HG03196 (cell line): ENCODE data around the gene GPR153.

ENCODE experiments used
- ATAC-seq: cut with Tn5 transposase; IDR thresholded peaks from one replicate; pipeline ENCODE4 v1.9.1; 2021; ENCODE audit not compliant: unreplicated experiment

GPR153 gene

DNA sequence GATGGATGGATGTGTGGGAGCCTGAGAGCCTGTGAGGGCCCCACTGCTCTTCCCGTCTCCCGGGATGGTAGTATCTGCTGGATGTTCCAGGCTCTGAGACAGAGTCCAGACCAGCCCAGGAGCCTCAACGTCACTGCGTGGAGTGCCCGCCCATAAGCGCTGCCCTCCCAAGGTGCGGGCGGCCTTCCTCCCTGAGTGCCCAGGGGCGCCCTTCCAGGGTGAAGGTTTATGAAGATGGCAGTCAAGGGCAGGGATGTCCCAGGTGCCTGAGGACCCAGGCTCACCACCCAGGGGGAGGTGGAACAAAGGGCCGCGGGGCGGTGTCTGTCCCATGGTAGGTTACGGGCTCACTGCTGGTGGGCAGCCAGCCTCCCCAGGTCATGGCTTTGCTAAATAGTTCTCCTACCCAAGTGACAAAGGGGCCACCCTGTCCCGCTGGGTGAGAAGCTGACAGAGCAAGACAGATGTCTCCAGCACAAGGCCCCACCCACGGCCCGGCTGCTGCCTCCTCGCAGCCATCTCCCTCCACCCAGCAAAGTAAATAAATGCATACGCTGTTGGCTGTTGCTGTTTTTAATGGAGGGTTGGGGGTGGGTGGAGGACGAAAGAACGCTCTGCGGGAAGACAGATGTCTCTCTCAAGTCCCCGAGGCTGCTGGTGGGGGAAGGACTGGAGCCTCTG is 9.0 kb upstream of the GPR153 start:
- ATAC-seq, result no peak

DNA sequence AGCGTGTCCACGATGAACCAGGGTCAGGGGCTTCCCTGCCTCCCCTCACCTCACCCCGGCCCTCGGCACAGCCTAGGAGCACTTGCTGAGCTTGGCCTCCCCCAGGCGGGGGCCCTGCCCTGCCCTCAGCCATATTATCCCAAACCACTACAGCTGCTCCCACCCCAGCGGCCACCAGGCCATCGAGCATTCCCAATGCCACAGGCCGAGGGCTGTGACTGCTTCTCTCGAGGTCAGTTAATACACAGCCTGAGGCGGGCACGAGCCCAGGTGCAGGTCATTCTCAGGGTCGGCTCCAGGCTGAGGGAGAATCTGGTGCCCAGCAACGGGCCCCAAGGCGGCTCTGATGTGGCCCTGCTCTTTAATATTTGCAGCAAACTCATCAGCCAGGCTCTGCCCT is 8.4 kb upstream of the GPR153 start:
- ATAC-seq, result no peak

DNA sequence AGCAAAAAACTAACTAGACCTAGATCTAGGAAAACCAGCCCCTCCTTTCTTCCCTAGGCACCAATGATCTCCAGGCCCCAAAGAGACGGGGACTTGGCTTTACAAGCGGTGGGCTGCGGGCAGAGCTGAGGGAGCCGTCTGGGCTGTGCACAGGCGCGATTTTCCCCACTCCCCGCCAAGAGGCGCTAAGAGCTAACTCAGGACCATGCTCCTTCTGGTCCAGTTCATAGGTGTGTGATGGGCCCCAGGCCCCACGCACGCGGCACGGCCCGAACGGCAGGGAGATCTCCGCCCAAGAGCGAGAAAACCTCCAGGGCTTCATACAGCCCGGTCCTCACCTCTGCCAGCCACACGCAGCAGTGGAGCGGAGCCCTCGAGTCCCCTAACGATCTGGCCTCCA is 7.5 kb upstream of the GPR153 start:
- no peak for ATAC-seq

DNA sequence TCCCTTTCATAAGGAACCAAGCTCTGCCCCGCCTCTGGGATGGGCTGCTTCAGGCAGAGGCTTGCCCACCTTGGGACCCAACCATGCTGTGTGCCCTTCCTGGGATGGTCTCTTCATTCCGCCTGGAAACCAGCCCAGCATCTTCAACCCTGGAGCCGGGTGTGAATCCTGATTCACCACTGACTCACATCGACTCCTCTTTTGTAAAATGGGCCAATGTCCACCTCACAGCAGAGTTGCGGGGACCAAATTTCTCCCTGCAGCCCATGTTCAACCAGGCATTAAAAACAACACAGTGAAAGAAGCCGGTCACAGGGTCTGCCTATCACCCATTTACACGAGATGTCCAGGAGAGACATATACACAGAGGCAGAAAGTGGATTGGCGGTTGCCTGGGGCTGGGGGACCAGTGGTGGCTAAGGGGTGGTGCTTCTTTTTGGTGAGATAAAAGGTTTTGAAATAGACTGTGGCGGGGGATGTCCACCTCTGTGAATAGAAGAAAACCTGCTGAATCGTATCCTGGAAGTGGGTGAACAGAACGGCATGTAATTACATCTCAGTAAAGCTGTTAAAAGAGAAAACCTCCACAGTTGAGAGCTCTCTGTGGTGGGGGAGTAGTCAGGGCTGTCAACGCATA is 6.9 kb upstream of the GPR153 start:
- no peak for ATAC-seq

DNA sequence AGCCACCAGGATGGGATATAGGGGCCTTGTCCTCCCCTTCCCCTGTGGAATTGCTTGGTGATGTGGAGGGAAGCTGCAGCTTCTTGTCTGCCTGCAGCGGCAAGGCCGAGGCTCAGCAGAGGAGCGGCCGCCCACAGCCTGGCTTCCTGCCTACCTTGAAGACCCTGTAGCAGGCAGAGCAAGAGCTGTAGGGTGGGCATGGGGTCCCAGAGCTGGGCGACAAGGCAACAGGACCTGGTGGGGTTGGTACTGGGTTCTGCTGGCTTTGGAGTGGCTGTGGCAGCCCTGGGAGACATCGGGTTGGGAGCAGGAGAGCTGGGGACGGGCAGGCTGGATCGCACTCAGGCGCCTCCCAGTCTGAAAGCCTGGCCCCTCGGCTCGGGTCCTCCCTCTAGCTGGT is 5.7 kb upstream of the GPR153 start:
- ATAC-seq, result no peak

DNA sequence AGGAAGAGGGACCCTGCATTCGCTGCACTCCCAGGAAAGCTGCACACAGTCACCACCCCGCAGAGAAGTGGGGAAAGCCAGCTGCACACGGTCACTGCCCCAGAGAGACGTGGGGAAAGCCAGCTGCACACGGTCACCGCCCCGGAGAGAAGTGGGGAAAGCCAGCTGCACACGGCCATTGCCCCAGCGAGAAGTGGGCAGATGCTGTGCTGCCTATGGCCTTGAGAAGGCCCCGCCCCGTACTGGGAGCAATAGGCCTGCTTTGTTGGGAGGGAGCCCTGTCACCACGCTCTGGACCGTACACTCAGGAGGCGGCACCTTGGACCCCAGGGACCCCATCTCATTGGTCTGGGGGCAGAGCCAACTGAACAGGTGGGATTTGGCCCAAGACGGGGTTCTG is 4.3 kb upstream of the GPR153 start:
- no peak for ATAC-seq

DNA sequence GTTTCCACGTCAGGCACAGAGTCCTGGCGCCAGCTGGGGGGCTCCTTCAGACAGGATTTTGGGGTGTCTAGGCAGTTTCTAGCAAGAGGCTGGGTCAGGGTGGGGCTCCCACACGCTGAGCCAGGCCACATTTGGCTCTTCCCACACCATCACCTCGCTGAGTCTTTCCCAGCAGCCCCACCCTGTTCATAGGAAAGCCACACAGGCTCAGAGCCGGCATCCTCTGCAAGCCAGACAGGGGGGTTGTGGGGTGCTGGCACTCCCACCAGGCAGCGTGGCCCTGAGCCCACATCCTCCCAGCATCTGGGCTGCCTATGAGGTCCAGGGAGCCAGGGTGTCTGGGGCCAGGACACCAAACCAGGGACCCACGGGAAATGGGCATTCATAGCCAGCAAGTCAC is 2.8 kb upstream of the GPR153 start:
- ATAC-seq, result no peak

DNA sequence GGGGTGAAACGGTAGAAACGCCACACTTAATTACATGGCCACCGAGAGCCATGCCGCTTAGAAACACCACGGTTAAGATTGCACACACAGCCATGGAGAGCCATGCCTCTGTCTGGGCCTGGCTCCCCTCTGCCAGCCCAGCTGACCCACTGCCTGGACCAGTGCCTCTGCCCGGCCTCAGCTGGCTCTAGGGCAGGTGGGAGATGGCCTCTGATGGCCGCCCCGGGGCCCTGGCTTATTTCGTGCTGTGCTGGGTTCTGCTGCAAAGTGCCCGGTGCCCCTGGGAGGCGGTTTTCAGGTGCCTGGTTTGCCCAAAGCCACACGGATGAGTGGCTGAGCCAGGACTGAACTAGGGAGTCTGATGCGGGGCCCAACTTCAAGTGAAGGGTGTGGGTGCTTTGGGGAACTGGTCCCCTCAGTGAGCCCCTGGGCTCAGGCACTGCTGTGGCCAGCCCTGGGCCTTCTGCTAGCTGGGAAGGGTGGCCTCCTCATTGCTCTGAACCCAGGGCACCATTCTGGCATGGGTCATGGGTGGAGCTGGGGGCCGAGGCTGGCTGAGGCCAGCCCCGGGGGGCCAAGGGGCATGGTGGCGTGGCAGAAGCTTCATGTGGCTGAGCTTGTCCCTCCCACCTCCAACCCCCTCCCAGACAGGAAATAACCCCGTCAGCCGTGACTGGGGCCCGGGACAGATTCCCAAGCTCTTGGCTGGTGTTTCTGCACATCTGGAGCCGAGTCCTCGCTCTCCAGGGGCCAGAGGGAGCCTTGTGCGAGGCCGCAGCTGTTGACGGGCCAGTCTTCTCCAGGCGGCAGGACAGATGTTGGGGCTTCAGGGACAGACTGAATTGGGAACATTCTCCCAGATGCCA is 1.9 kb upstream of the GPR153 start:
- ATAC-seq, result no peak

DNA sequence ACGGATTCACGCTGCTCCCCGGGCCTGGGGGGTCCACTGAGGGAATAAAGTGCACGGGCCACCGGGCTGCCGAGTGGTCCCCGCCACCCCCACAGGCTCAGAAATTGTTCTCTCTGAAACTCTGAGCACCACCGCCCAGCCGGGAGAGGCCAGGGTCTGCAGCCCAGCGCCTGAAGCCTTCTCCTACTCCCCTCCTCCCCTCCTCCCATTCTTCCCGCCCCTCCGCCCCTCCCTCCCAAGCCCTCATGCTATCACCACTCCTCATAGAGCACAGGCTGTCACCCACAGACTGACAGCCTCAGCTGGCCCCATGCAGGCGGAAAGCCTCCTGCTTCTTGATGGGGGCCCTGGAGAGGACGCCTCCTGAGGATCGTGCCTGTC is 707 bp upstream of the GPR153 start:
- no peak for ATAC-seq

DNA sequence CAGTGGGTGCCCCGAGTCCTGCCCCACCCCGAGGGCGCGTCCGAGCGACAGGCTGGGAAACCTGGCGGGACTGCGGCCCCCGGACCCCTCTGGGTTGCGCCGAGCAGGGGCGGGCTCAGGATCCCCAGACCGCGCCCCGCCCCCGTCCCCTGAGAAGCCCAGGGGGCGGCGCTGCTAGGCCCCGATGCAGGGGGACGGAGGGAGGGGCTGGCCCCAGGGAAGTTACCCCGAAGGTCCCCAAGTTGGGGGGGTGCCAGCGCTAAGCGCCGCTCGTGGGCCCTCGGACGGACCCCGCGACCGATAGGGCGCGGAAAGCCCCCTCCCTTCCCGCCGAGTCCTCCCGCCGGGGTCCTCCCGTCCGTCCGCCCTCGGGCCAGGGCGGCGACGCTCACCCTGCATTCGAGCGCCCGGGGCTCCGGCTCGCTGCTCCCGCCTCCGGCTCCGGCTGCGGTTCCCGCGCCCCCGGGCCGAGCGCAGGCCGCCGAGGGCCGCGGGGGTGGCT is 414 bp downstream of the GPR153 start:
- no peak for ATAC-seq

DNA sequence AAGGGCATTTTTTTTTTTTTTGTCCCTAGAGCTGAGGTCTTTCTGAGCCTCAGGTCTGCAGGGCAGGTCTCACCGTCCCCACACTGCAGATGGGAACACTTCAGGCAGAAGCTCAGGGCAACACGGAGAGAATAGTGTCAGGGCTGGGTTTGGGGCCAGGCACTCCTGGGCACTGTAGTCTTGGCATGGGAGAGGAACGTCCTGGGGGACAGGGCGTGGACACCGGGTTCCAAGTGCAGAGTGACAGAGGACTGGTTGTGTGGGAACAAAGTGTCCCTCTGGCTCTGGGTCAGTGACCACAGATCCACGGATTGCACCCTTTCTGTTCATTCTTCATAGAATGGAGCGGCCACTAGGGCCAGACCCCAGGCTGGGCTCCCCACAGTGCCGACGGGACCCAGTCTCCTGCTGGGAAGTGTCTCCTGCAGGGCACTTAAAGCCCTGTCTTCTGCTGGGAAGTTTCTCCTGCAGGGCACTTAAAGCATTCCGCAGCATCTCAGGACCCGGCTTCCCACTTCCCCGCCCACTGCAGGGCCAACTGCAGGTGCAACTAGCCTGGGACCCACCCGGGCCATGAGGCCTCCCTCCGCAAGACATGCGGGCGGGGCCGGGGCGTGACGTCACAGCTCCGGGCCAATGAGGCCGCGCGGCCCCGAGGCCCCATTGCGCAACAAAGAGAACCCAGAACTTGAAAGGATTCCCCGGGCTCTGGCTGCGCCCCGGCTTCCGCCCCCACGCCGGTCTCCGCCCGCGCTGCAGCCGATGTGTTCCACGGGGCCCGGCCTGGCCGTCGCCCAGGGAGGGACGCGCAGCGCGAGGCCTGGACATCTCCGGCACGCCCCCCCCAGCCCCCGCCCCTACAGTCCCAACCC is 1.2 kb downstream of the GPR153 start:
- no peak for ATAC-seq

DNA sequence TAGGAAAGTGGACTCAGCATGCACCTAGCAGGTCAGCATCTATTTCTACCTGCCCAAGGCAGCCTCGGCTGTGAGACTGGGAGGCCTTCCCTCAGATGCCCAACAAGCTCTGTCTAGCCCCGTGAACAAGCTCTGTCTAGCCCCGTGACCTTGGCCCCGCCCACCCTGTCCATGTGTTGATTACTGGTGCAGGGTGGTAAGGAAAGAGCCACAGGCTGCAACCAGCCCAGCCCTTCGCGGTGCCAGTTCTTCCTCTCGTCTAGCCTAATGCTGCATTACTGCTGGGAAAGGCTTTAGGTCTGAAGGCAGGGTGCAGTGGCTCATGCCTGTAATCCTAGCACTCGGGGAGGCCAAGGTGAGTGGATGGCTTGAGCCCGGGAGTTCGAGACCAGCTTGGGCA is 2.2 kb downstream of the GPR153 start:
- ATAC-seq, result no peak

DNA sequence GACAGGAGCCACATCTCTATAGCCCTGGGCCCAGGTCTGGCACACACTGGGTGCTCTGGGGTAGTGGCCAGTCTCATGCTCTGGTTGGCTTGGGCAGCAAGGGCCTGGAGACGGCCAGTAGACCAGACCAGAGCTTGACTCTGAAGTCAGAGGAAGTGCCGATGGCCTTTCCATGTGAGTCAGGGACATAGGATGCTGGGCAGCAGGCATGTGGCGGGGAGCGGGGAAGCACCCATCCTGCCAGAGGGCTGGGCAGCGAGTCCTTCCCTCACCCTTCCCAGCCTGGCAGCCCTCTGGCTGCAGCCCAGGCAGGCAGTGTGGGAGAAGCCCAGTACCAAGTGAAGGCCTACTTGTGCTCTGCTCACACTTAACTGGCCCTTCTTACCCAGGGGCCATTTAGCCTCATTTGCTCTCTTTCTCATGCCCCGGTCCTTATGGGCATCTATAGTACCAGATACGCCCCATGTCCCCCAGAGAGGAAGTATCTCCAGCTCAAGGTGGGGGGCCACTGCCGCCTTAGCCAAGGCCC is 3.3 kb downstream of the GPR153 start:
- ATAC-seq, result no peak

DNA sequence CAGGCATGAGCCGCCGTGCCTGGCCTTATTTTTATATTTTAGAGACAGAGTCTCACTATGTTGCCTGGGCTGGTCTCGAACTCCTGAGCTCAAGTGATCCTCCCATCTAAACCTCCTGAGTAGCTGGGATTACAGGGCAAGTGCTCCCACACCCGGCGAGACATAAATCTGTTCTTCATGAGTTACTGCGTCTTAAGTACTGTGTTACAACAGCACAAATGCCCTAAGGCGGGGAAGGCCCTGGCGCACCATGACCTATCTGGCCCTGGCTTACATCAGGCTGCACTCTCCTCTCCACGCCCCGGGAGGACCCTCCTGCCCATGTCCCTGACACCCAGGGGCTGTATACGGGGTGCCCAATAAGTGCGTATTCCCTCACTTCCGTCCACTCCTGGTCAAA is 4.3 kb downstream of the GPR153 start:
- no peak for ATAC-seq

DNA sequence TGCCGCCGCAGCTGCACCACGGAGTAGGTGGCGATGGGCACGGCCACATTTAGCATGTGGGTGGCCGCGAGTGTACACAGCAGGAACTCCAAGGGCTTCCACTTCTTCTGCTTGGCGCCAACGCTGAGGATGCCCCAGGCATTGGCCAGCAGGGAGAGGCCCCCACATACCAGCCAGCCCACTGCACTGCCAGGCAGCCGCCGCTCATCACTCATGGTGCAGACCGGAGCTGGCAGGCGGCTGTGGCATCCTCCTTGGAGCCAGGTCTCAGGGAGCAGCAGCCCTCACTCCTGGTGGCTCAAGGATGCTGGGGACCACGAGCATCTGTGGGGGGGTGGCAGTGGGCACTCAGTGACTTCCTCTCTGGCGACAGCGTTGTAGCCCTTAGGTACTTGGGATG is 6.2 kb downstream of the GPR153 start:
- no peak for ATAC-seq

DNA sequence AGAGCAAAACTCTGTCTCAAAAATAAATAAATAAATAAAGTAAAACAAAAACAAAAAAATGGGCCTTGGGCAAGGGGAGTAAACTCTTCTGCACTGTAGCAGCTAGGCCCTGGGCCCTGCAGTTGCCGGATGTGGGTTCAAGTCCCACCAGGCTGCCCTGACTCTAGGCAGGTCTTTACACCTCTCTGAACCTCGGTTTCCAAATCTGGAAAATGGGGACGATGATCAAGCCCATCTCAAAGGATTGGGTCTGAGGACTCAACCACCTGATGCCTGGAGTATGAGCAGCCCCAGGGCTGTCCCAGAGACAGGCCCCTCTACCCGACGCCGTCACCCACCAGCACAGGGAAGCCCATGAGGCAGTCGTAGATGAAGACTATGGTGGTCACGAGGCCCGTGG is 7.5 kb downstream of the GPR153 start:
- no peak for ATAC-seq

DNA sequence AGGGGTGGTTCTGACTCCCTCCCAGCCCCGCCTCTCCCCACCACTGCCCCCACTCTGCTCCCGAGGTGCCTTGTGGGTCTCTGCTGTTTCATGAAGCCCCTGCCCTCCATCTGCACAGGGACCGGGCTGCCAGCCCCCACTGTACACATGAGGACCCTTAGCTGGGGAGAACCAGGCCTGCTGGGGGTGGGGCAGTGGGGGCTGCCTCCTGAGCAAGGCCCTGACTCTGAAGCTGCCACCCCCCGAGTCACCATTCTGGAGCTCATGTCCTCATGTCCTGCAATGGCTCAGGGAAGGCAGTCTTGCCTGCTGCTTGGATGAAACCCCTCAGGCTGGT is 8.6 kb downstream of the GPR153 start:
- no peak for ATAC-seq

DNA sequence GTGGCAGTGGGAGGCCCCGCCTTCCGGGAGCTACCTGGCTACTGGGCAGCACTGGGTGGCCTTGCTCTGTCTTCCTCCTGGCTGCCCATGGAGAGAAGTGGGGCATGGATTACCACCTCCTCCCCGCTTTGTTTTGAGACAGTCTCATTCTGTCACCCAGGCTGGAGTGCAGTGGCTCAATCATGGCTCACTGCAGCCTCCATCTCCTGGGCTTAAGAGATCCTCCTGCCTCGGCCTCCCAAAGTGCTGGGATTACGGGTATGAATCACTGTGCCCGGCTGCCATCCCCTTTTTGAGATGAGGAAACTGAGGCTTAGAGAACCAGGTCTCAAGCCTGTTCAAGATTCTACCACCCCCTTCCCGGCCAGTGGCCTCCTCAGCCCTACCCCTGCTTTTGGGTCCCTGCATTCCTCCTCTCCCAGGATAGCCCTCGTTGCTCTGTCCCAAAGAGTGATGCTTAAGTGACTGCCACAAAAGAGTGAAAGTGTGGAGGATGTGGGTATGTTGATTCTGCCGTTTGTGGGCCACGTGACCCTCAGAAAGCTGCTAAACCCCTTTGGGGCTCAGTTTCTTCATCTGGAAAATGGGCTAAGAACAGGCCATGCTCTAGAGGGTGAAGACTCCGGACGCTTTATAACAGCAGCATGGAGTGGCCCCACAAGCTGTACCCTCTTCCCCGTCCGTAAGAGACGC is 9.1 kb downstream of the GPR153 start:
- ATAC-seq, result no peak

DNA sequence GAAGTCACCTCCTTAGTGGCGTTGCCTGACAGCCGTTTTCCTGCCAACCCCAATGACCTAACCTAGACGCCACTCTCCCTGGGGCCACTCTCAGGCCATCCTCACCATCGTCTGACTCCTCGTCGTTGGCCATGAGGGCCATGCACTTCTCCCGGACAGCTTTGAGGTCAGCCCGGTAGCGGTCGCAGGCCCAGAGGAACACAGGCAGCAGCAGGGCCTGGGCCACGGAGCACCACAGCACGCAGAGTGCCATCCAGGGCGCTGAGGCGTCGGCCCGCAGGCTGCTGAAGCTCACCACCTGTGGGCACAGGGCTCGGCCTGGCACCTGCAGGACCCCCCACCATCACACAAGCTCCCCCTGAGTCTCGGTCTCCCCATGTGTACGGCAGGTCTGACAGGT is 9.7 kb downstream of the GPR153 start:
- ATAC-seq, result no peak
